DND-41 (cell line): ENCODE data around the gene MSH3.

Experiments used
- ATAC-seq: fragments of 200-7000 bp; cut with Tn5 transposase; 3 replicates; pipeline ENCODE4 v1.9.1; 2021; ENCODE audit warnings: low read depth; ENCODE audit not compliant: insufficient read depth
- DNase-seq: peaks from one replicate; pipeline ENCODE4 v3.0.0-alpha.2; 2020
- H2AFZ ChIP-seq: 2 replicates; pipeline ENCODE4 v1.6.0; 2012; ENCODE audit warnings: low read depth, low read length
- H3K27ac ChIP-seq: 2 replicates; pipeline ENCODE4 v1.5.1; 2012; ENCODE audit warnings: low read length, inconsistent platforms
- H3K27me3 ChIP-seq: fragments of 200-600 bp; sonication (generic); 2 replicates; pipeline ENCODE4 v1.6.0; 2012; ENCODE audit warnings: low read length, mild to moderate bottlenecking, inconsistent platforms; ENCODE audit not compliant: insufficient read depth, poor library complexity
- H3K36me3 ChIP-seq: 2 replicates; pipeline ENCODE4 v1.5.1; 2012; ENCODE audit warnings: low read length, inconsistent platforms; ENCODE audit not compliant: insufficient read depth
- H3K4me1 ChIP-seq: 2 replicates; pipeline ENCODE4 v1.5.1; 2012; ENCODE audit warnings: mild to moderate bottlenecking, low read length; ENCODE audit not compliant: insufficient read depth
- H3K4me2 ChIP-seq: 2 replicates; pipeline ENCODE4 v1.6.0; 2012; ENCODE audit warnings: mild to moderate bottlenecking, moderate library complexity, low read length, inconsistent platforms; ENCODE audit not compliant: insufficient read depth
- H3K4me3 ChIP-seq, 2 experiments: fragments of 200-600 bp in 1 of 2; shearing (Covaris generic) in 1 of 2; 2 replicates each; pipeline ENCODE4 v1.5.1; 2012 to 2016; ENCODE audit warnings: inconsistent platforms in 2 of 2, low read length in 2 of 2, mild to moderate bottlenecking in 2 of 2, low read depth in 1 of 2, moderate library complexity in 1 of 2
- H3K79me2 ChIP-seq: 2 replicates; pipeline ENCODE4 v1.6.0; 2012; ENCODE audit warnings: low read length, inconsistent platforms; ENCODE audit not compliant: insufficient read depth
- H3K9ac ChIP-seq: 2 replicates; pipeline ENCODE4 v1.6.0; 2012; ENCODE audit warnings: low read depth, mild to moderate bottlenecking, inconsistent platforms, low read length, moderate library complexity
- H3K9me3 ChIP-seq: 2 replicates; pipeline ENCODE4 v1.5.1; 2012; ENCODE audit warnings: low read length, moderate library complexity, mild to moderate bottlenecking, inconsistent platforms; ENCODE audit not compliant: insufficient read depth, severe bottlenecking
- H4K20me1 ChIP-seq: 2 replicates; pipeline ENCODE4 v1.6.0; 2012; ENCODE audit warnings: low read length; ENCODE audit not compliant: insufficient read depth
- CTCF ChIP-seq: IDR thresholded peaks from 2 replicates; pipeline ENCODE4 v1.5.1; 2012; ENCODE audit warnings: borderline replicate concordance, low read length, moderate library complexity, mild to moderate bottlenecking; ENCODE audit not compliant: poor library complexity, severe bottlenecking; ENCODE audit errors: extremely low read depth
- EZH2 ChIP-seq: IDR thresholded peaks from 3 replicates; pipeline ENCODE4 v1.6.1; 2012; ENCODE audit warnings: borderline replicate concordance, low read depth, mild to moderate bottlenecking, moderate library complexity, low read length, inconsistent platforms; ENCODE audit not compliant: severe bottlenecking

Gene MSH3

GRCh38 chr5:80619086-80619485 lies 35.4 kb upstream of the MSH3 start:
- TF ChIP-seq EZH2 (no peak), CTCF (no peak)

GRCh38 chr5:80620211-80620610 lies 34.2 kb upstream of the MSH3 start:
- Histone ChIP-seq H3K4me2 (no peak overlapping the region), H3K79me2 (no peaks in the 10 kb centered on the region), H3K9me3 (no peaks in the 10 kb centered on the region), H3K27me3 (no peaks in the 10 kb centered on the region), H3K4me1 (no peaks in the 10 kb centered on the region), H3K36me3 (peaks cover 17% of the 10 kb centered on the region; the same call in 1 of the 2 replicates), H2AFZ (no peak overlapping the region), H3K27ac (no peak overlapping the region), H4K20me1 (no peaks in the 10 kb centered on the region), H3K9ac (no peak overlapping the region), H3K4me3 (no peak overlapping the region)
- DNase-seq (no peak), ATAC-seq (no peak)
- no peak for TF ChIP-seq CTCF
- no peak for TF ChIP-seq EZH2

More at GRCh38 chr5:80619086-80619485, 35.4 kb upstream of the MSH3 start:
- no peak overlapping the region for H3K27ac ChIP-seq
- no peak overlapping the region for H3K9ac ChIP-seq
- no peaks in the 10 kb centered on the region for H4K20me1 ChIP-seq
- DNase-seq (no peak), ATAC-seq (no peak)
- no peaks in the 10 kb centered on the region for H3K79me2 ChIP-seq
- no peaks in the 10 kb centered on the region for H3K4me1 ChIP-seq
- no peaks in the 10 kb centered on the region for H3K27me3 ChIP-seq
- H2AFZ ChIP-seq: no peak overlapping the region
- no peaks in the 10 kb centered on the region for H3K9me3 ChIP-seq
- no peak overlapping the region for H3K4me3 ChIP-seq
- H3K36me3 ChIP-seq: peaks cover 17% of the 10 kb centered on the region; the same call in 1 of the 2 replicates
- no peak overlapping the region for H3K4me2 ChIP-seq

GRCh38 chr5:80622756-80623155 lies 31.7 kb upstream of the MSH3 start:
- H2AFZ ChIP-seq: no peak overlapping the region
- no peaks in the 10 kb centered on the region for H3K79me2 ChIP-seq
- no peak overlapping the region for H3K9ac ChIP-seq
- H3K4me1 ChIP-seq: no peaks in the 10 kb centered on the region
- TF ChIP-seq EZH2 (no peak), CTCF (no peak)
- H3K4me2 ChIP-seq: no peak overlapping the region
- no peaks in the 10 kb centered on the region for H4K20me1 ChIP-seq
- ATAC-seq: no peak
- no peaks in the 10 kb centered on the region for H3K9me3 ChIP-seq
- DNase-seq: no peak
- no peaks in the 10 kb centered on the region for H3K27me3 ChIP-seq
- H3K27ac ChIP-seq: no peak overlapping the region
- H3K36me3 ChIP-seq: peaks cover 17% of the 10 kb centered on the region; the same call in 1 of the 2 replicates
- no peak overlapping the region for H3K4me3 ChIP-seq

GRCh38 chr5:80623999-80624398 lies 30.5 kb upstream of the MSH3 start:
- TF ChIP-seq CTCF (no peak), EZH2 (no peak)
- peaks cover 20% of the 10 kb centered on the region; the same call in 1 of the 2 replicates for H3K36me3 ChIP-seq
- no peaks in the 10 kb centered on the region for H3K9me3 ChIP-seq
- H3K27ac ChIP-seq: no peak overlapping the region
- ATAC-seq (no peak), DNase-seq (no peak)
- no peak overlapping the region for H3K4me2 ChIP-seq
- no peak overlapping the region for H3K4me3 ChIP-seq
- no peak overlapping the region for H3K9ac ChIP-seq
- H4K20me1 ChIP-seq: no peaks in the 10 kb centered on the region
- no peaks in the 10 kb centered on the region for H3K27me3 ChIP-seq
- no peak overlapping the region for H2AFZ ChIP-seq
- H3K4me1 ChIP-seq: no peaks in the 10 kb centered on the region
- H3K79me2 ChIP-seq: no peaks in the 10 kb centered on the region
